ENCODE results near the gene HES4. TPM values are rescaled to one million over a fixed set of nuclear protein-coding genes. Genes with fewer than 3 reads are reported as not detected.
A peak's percentile ranks its signal among the peaks of the same experiment; 100 is the strongest.
"Not testable (repeated sequence)": the region's sequence is repeated elsewhere in the genome, so short reads cannot be mapped to it uniquely, and the experiment has no call there.

Gene HES4
- total RNA-seq, 4 donors from 2014 or later: 17.8 to 30.0 (median 22.6) TPM

GRCh38 chr1:1014799-1015681, 15.1 kb upstream of the HES4 start:
- TF ChIP-seq CTCF (IDR thresholded peaks at IDR 0.05): no peak
- DNase-seq (ENCODE audit: low spot score): no peak
- ATAC-seq (ENCODE audit: low FRiP score): no peak

GRCh38 chr1:1013922-1014648, 14.2 kb upstream of the HES4 start:
- ATAC-seq (ENCODE audit: low FRiP score) (peak; percentile 13), DNase-seq (ENCODE audit: low spot score) (no peak)
- no peak for TF ChIP-seq CTCF (IDR thresholded peaks at IDR 0.05)

- DNase-seq (ENCODE audit: low spot score) (peak; percentile 58), ATAC-seq (ENCODE audit: low FRiP score) (peak; percentile 95)
- TF ChIP-seq CTCF (IDR thresholded peaks at IDR 0.05): no peak
Measured at GRCh38 chr1:1013105-1013921, 13.4 kb upstream of the HES4 start, which contains the start of gene ISG15. Gene ISG15, plus strand, starts transcription at chr1:1013497. Its CDS starts 77 bp downstream, at chr1:1013574.

- not testable (repeated sequence) for ATAC-seq (ENCODE audit: low FRiP score); DNase-seq (ENCODE audit: low spot score)
Measured at GRCh38 chr1:1012736-1013104, 12.8 kb upstream of the HES4 start.

GRCh38 chr1:1011396-1011949, 11.6 kb upstream of the HES4 start:
- TF ChIP-seq CTCF (IDR thresholded peaks at IDR 0.05): no peak
- DNase-seq (ENCODE audit: low spot score) (no peak), ATAC-seq (ENCODE audit: low FRiP score) (no peak)

GRCh38 chr1:1010131-1010530, 10.2 kb upstream of the HES4 start:
- DNase-seq (ENCODE audit: low spot score); ATAC-seq (ENCODE audit: low FRiP score): not testable (repeated sequence)

- DNase-seq (ENCODE audit: low spot score) (no peak), ATAC-seq (ENCODE audit: low FRiP score) (no peak)
- TF ChIP-seq CTCF (IDR thresholded peaks at IDR 0.05): no peak
Measured at GRCh38 chr1:1006305-1007159, 6.6 kb upstream of the HES4 start.

All from omental fat pad (tissue), 4 donors.